Ascending aorta (tissue), 2 donors: ENCODE data around the gene KRT76. TPM values are rescaled to one million over a fixed set of nuclear protein-coding genes. Genes with fewer than 3 reads are reported as not detected.

Source experiments
- DNase-seq, 2 donors: peaks; one replicate each; pipeline ENCODE4 v3.0.0-alpha.2; 2019; ENCODE audit warnings: low spot score in 2 of 2
- H3K27ac ChIP-seq, 2 donors: fragments of 200-600 bp; sonication (generic); one replicate each; pipeline ENCODE4 v1.5.1; 2016 to 2017; ENCODE audit warnings: mild to moderate bottlenecking in 1 of 2
- H3K27me3 ChIP-seq: fragments of 200-600 bp; sonication (generic); one replicate; pipeline ENCODE4 v1.5.1; 2017
- H3K36me3 ChIP-seq, 2 donors: fragments of 200-600 bp; sonication (generic); one replicate each; pipeline ENCODE4 v1.5.1; 2016
- H3K4me1 ChIP-seq, 2 donors: fragments of 200-600 bp; sonication (generic); one replicate each; pipeline ENCODE4 v1.5.1; 2016 to 2017; ENCODE audit warnings: mild to moderate bottlenecking in 1 of 2
- H3K4me3 ChIP-seq, 2 donors: fragments of 200-600 bp; sonication (generic); one replicate each; pipeline ENCODE4 v1.5.1; 2016 to 2017; ENCODE audit warnings: mild to moderate bottlenecking in 1 of 2
- H3K9me3 ChIP-seq, 2 donors: fragments of 200-600 bp; sonication (generic); one replicate each; pipeline ENCODE4 v1.5.1; 2016
- CTCF ChIP-seq, 3 experiments: fragments of 200-600 bp in 2 of 3; fragments of 450-650 bp in 1 of 3; sonication (generic) in 2 of 3; IDR thresholded peaks; one replicate each; pipeline ENCODE4 v1.5.1; 2016 to 2019; ENCODE audit warnings: antibody characterized with exemption in 3 of 3, mild to moderate bottlenecking in 1 of 3, moderate library complexity in 1 of 3
- intact Hi-C: fragments of 100-400 bp; cut with DNase I; formaldehyde crosslinking; loops from one replicate; pipeline ENCODE4 v1.15.1; 2023
- total RNA-seq: library from RNA; depleted of rRNA; stranded (reverse); fragments of >200 nt; gene quantifications from one replicate; pipeline ENCODE4 v1.1.0, GENCODE V29; 2016

Gene KRT76
- total RNA-seq, 1 donor from 2014 or later: not detected

GRCh38 chr12:52792185-52793029, 15.3 kb upstream of the KRT76 start:
- intact Hi-C loops: no loop called here
- no peak for DNase-seq
- no peak for TF ChIP-seq CTCF (IDR thresholded peaks at IDR 0.05)
- Histone ChIP-seq H3K36me3 (no peaks in the 10 kb centered on the region), H3K4me3 (no peak overlapping the region), H3K4me1 (no peaks in the 10 kb centered on the region), H3K27me3 (no peaks in the 10 kb centered on the region), H3K9me3 (no peaks in the 10 kb centered on the region), H3K27ac (no peak overlapping the region)

DNA sequence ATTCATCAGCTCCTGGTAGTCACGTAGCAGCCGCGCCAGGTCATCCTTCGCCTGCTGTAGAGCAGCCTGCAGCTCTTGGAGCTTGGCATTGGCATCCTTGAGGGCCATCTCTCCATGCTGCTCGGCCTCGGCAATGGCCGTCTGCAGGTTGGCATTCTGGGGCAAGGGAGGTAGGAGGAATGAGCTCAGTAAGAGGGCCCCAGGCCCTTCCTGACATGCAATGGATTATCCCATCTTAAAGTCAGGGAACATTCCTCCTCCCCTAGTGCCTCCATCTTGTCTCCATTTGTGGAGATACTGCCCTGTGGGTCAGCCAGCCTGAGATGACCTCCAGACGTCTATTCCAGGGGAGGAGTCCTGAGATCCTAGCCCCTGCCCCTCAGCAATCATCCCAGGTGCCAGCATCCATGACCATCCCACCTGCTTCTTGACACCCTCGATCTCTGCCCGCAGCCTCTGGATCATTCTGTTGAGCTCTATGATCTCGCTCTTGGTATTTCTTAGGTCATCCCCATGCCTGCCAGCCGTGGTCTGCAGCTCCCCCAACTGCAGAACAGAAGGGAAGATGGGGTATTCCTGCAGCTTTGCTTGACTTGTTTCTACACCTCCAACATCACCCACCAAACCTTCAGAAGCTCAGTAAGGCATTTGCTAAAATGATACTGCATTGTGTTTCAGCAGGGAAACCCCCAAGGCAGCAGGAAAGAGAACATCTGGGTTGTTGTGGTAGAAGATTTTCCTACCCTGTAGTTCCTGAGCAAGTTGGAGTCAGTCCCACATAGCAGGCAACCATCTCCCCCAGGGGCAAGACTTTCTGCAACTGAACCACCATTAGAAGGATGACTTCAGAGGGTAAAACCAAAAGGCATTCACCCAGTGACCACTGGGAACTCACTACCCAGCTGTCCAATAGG, 14.4 kb upstream of the KRT76 start:
- TF ChIP-seq CTCF (IDR thresholded peaks at IDR 0.05): no peak
- H3K27ac ChIP-seq: no peak overlapping the region
- H3K36me3 ChIP-seq: no peaks in the 10 kb centered on the region
- no peaks in the 10 kb centered on the region for H3K4me1 ChIP-seq
- H3K9me3 ChIP-seq: no peaks in the 10 kb centered on the region
- no peak overlapping the region for H3K4me3 ChIP-seq
- intact Hi-C loops: no loop called here
- no peaks in the 10 kb centered on the region for H3K27me3 ChIP-seq
- no peak for DNase-seq

DNA sequence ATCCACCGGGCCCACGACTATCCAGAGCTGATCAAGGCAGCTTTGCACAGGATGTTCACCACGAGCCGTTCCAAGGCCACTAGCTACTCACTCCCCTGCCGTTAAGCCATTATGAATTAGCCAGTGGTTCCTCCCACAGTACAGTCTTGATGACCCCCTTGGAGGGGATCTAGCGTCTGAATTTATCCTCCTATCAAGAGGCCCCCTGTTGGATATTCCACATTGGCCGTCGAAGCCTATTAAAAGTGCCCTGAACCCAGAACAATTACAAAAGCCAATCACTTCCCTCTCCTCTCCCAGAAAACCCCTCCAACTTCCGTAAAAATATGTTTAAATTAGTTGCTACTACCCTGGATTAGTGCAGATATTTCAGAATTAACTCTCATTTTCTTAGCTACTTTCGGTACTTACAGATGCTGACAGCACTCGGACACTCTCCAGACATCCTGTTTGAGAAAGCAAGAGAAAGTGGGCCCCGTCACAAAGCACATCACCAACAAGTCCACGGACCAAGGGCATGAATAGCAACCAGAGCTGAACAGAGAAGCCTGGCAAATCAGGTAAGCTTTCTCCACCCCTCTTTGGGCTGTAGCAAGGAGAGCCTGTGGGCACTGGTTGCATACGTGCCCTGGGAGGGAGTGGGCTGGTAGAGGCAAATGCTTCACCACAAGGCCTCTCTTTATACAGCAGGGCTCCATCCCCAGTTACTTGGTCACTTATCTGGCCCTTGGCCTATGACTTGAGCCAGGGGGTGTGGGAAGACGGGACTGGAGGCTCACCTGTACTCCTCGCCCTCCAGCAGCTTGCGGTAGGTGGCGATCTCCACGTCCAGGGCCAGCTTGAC, 13.5 kb upstream of the KRT76 start:
- Histone ChIP-seq H3K27ac (no peak overlapping the region), H3K27me3 (no peaks in the 10 kb centered on the region), H3K4me1 (no peaks in the 10 kb centered on the region), H3K4me3 (no peak overlapping the region), H3K9me3 (no peaks in the 10 kb centered on the region), H3K36me3 (no peaks in the 10 kb centered on the region)
- DNase-seq: no peak
- intact Hi-C loops: no loop called here
- TF ChIP-seq CTCF (IDR thresholded peaks at IDR 0.05): no peak

DNA sequence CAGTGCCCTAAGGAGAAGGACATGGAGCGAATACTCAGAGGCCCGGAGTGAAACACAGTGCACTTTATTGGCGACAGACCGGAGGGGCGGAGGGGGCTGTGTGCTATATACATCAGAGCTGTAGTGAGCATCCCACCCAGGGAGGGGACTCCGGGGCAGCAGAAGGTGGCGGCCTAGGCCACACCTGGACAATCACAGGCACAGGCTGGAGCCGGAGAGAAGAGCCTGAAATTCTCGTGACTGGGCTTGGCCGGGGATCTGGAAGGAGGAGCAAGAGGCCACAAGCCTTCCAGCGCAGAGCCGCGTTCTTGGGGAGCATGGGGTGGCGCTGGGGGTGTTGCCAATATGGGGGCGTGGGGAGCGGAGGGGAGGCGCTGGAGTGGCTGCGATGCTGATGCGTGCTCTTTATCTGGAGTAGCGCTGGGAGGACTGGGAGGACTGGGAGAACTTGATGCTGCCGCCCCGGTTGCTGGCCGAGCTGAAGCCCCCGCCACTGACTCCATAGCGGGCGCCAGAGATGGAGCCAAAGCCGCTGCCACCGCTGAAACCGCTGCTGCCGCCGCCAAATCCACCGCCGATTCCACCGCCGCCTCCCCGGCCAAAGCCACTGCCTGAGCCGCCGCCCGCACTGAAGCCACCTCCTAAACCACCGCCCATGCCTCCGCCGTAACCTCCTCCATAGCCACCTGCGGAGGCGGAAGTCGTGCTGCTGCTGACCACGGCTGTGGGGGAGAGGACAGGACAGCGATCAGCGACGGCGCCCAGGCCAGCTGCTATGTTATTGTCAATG, 12.7 kb upstream of the KRT76 start:
- intact Hi-C loops: no loop called here
- Histone ChIP-seq H3K4me3 (no peak overlapping the region), H3K4me1 (no peaks in the 10 kb centered on the region), H3K27me3 (no peaks in the 10 kb centered on the region), H3K27ac (no peak overlapping the region), H3K9me3 (no peaks in the 10 kb centered on the region), H3K36me3 (no peaks in the 10 kb centered on the region)
- TF ChIP-seq CTCF (IDR thresholded peaks at IDR 0.05): no peak
- no peak for DNase-seq
